MM.1S (cell line): ENCODE data around the gene CYTH1.

Source experiments
- CTCF ChIP-seq: fragments of 300-600 bp; sonication (generic); IDR thresholded peaks from 2 replicates; pipeline ENCODE4 v1.5.1; 2016; ENCODE audit warnings: antibody characterized with exemption, low read length, mixed read lengths
- EZH2phosphoT487 ChIP-seq: fragments of 300-600 bp; sonication (generic); IDR thresholded peaks from 2 replicates; pipeline ENCODE4 v1.6.1; 2018; ENCODE audit warnings: antibody characterized with exemption, low read length

- TF ChIP-seq CTCF (no peak), EZH2phosphoT487 (no peak)
Measured at GRCh38 chr17:78789149-78789662, 7.1 kb upstream of the CYTH1 start.
